Lower lobe of right lung (tissue), 2 donors: ENCODE data around the gene TP53AIP1. TPM values are rescaled to one million over a fixed set of nuclear protein-coding genes. Genes with fewer than 3 reads are reported as not detected.

Experiments used
- ATAC-seq, 2 donors: fragments of 200-7000 bp; cut with Tn5 transposase; one replicate each; pipeline ENCODE4 v1.9.1; 2020 to 2022; ENCODE audit warnings: mild to moderate bottlenecking in 2 of 2, moderate library complexity in 2 of 2
- DNase-seq: peaks from one replicate; pipeline ENCODE4 v3.0.0-alpha.2; 2020
- H3K27ac ChIP-seq: fragments of 200-600 bp; one replicate; pipeline ENCODE4 v1.8.0; 2022
- H3K27me3 ChIP-seq: fragments of 200-600 bp; one replicate; pipeline ENCODE4 v1.8.0; 2022; ENCODE audit warnings: low read depth
- H3K36me3 ChIP-seq: fragments of 200-600 bp; one replicate; pipeline ENCODE4 v1.8.0; 2022; ENCODE audit warnings: mild to moderate bottlenecking
- H3K4me1 ChIP-seq: fragments of 200-600 bp; one replicate; pipeline ENCODE4 v1.8.0; 2022
- H3K4me3 ChIP-seq: fragments of 200-600 bp; one replicate; pipeline ENCODE4 v1.8.0; 2022; ENCODE audit warnings: mild to moderate bottlenecking
- H3K9me3 ChIP-seq: fragments of 200-600 bp; one replicate; pipeline ENCODE4 v1.8.0; 2022
- intact Hi-C: fragments of 100-400 bp; cut with DNase I; formaldehyde crosslinking; loops from one replicate; pipeline ENCODE4 v1.11.0; 2022
- total RNA-seq: library from RNA; stranded (reverse); fragmentation: NEBNext Ultra II Directional; extraction: Animal tissue kit (Norgen Biotek cat#: 25700); gene quantifications from one replicate; pipeline ENCODE4 v1.2.1, GENCODE V29; 2021
- TF ChIP-seq, protein P1 (sequence below): fragments of 200-600 bp; IDR thresholded peaks from one replicate; pipeline ENCODE4 v1.8.0; 2022; ENCODE audit warnings: antibody characterized with exemption, mild to moderate bottlenecking
- donor health status: DM: no; HTN: yes; CAD: no; lungs with severe emphysema.

Gene TP53AIP1
- total RNA-seq, 1 donor from 2014 or later, result not detected

DNA sequence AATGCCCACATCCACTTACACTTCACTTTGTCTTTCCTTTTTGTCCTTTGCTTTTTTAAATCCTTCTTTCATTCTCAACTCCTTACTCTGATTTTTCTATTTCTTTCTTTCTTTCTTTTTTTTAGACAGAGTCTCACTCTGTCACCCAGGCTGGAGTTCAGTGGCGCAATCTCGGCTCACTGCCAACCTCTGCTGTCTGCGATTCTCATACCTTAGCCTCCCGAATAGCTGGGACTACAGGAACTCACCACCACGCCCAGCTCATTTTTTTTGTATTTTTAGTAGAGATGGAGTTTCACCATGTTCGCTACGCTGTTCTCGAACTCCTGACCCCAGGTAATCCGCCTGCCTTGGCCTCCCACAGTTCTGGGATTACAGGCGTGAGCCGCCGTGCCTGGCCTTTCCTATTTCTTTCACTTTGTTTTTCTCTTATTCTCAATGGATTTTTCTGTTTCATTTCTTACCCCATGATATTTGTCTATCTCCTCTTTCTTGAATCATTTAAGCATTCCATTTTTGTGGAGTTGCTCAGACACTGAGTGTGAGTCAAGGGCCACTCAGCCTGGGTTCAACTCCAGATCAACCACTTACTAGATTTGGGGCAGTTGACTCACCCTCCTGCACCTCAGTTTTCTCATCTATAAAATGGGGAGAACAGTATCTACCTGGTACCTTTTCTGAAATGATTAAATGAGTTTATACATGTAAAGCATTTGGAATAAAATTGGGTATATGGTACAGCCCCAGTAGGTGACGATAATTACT is 43.9 kb downstream of the TP53AIP1 start:
- H3K27me3 ChIP-seq, result no peaks in the 10 kb centered on the region
- intact Hi-C loops, result no loop called here
- TF ChIP-seq, protein P1, sequence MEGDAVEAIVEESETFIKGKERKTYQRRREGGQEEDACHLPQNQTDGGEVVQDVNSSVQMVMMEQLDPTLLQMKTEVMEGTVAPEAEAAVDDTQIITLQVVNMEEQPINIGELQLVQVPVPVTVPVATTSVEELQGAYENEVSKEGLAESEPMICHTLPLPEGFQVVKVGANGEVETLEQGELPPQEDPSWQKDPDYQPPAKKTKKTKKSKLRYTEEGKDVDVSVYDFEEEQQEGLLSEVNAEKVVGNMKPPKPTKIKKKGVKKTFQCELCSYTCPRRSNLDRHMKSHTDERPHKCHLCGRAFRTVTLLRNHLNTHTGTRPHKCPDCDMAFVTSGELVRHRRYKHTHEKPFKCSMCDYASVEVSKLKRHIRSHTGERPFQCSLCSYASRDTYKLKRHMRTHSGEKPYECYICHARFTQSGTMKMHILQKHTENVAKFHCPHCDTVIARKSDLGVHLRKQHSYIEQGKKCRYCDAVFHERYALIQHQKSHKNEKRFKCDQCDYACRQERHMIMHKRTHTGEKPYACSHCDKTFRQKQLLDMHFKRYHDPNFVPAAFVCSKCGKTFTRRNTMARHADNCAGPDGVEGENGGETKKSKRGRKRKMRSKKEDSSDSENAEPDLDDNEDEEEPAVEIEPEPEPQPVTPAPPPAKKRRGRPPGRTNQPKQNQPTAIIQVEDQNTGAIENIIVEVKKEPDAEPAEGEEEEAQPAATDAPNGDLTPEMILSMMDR, result no peak
- no peak for ATAC-seq
- no peak overlapping the region for H3K4me3 ChIP-seq
- H3K27ac ChIP-seq, result no peak overlapping the region
- no peaks in the 10 kb centered on the region for H3K36me3 ChIP-seq
- H3K4me1 ChIP-seq, result peaks cover 40% of the 10 kb centered on the region
- H3K9me3 ChIP-seq, result no peaks in the 10 kb centered on the region
- DNase-seq, result peak; percentile 74

DNA sequence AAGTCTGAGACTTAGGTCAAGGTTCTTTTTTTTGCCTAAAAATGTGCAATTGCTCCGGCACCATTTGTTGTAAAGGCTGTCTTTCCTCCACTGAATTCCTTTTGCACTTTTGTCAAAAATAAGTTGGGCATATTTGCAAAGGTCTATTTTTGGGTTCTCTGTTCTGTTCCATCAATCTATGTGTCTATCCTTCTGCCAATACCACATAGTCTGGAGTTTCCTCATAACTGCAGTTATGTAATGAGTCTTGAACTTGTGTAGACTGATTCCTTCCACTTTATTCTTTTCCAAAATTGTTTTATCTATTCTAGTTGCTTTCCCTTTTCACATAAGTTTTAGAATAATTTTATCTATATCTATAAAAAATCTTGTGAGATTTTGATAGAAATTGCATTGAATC is 44.8 kb downstream of the TP53AIP1 start:
- no peak overlapping the region for H3K4me3 ChIP-seq
- no peak overlapping the region for H3K27ac ChIP-seq
- DNase-seq (no peak), ATAC-seq (no peak)
- intact Hi-C loops, result no loop called here
- H3K4me1 ChIP-seq, result peaks cover 42% of the 10 kb centered on the region
- TF ChIP-seq, protein P1, result no peak
- no peaks in the 10 kb centered on the region for H3K36me3 ChIP-seq
- no peaks in the 10 kb centered on the region for H3K27me3 ChIP-seq
- H3K9me3 ChIP-seq, result no peaks in the 10 kb centered on the region

DNA sequence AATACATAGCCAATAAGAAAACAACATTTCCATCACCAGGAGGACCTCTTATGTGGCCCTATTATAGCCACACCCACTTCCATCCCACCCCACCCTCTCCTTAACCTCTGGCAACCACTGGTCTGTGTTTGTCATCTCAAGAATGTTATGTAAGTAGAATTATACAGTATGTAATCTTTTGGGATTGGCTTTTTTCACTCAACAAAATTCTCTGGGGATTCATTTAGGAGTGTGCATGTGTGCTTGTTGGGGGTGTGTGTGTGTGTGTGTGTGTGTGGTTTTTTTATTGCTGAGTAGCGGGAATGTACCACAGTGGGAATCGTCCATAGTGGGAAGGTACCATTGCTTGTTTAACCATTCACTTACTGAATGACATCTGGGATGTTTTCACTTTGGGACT is 46.3 kb downstream of the TP53AIP1 start:
- H3K36me3 ChIP-seq, result no peaks in the 10 kb centered on the region
- TF ChIP-seq, protein P1, result no peak
- ATAC-seq, result no peak
- no peak overlapping the region for H3K27ac ChIP-seq
- peaks cover 57% of the 10 kb centered on the region for H3K4me1 ChIP-seq
- no peaks in the 10 kb centered on the region for H3K27me3 ChIP-seq
- H3K9me3 ChIP-seq, result no peaks in the 10 kb centered on the region
- intact Hi-C loops, result no loop called here
- no peak for DNase-seq
- H3K4me3 ChIP-seq, result no peak overlapping the region

DNA sequence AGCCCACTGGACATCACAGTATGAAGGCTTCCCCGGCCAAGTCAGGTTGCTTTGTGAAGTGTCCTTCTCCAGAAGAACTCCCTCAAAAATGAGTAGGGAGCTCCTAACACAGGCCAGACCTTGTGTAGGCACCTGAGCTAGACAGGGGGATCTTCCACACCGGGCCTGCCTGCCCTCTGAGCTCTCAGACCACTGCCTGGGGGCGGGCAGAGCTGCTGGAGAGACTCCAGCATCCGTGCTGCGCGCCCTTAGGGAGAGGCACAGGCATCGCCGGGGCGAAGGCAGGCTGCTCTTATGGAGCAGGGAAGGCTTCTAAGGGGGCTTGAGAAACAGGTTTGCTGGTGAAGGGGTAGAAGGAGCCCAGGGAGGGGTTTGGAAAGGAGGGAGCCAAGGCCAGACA is 47.1 kb downstream of the TP53AIP1 start:
- DNase-seq (no peak), ATAC-seq (peak in 1 of 2 donors; percentile 22)
- H3K4me1 ChIP-seq, result peaks cover 58% of the 10 kb centered on the region
- intact Hi-C loops, result no loop called here
- H3K4me3 ChIP-seq, result no peak overlapping the region
- H3K9me3 ChIP-seq, result no peaks in the 10 kb centered on the region
- H3K36me3 ChIP-seq, result no peaks in the 10 kb centered on the region
- H3K27me3 ChIP-seq, result peaks cover 5% of the 10 kb centered on the region
- TF ChIP-seq, protein P1, result no peak
- H3K27ac ChIP-seq, result peak overlapping the region; percentile 56

DNA sequence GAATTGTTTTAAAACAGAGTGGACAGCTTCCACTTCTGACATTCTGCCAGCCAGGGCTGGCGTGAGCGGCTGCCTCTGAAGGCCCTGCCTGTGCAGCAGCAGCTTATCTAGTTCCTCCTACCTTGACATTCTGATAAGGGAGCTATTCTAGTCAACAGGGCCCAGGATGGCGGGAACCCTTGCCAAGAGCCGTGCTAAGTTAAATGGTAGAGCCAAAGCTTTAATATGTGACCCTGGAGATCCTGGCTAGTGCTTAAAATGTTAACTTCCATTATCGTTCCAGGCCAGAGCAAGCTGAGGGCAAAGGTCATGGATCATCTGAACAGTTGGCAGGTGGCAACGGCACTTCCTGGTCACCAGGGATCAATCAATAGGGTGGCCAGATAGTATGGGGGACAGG is 48.0 kb downstream of the TP53AIP1 start:
- no peak overlapping the region for H3K4me3 ChIP-seq
- ATAC-seq, result peak; percentile 65 to 76
- intact Hi-C loops, result no loop called here
- peak overlapping the region; percentile 32 for H3K27ac ChIP-seq
- peaks cover 14% of the 10 kb centered on the region for H3K27me3 ChIP-seq
- DNase-seq, result peak; percentile 76
- no peaks in the 10 kb centered on the region for H3K36me3 ChIP-seq
- H3K9me3 ChIP-seq, result no peaks in the 10 kb centered on the region
- H3K4me1 ChIP-seq, result peaks cover 62% of the 10 kb centered on the region
- TF ChIP-seq, protein P1, result no peak
